GM18867 (cell line): ENCODE data around the gene CEP350.
"Not testable (repeated sequence)": the region's sequence is repeated elsewhere in the genome, so short reads cannot be mapped to it uniquely, and the experiment has no call there.

Source experiments
- ATAC-seq: cut with Tn5 transposase; IDR thresholded peaks from one replicate; pipeline ENCODE4 v1.9.1; 2021; ENCODE audit warnings: mild to moderate bottlenecking, moderate library complexity; ENCODE audit not compliant: unreplicated experiment

The CEP350 gene

GRCh38 chr1:180112984-180113647 lies 158.5 kb downstream of the CEP350 start:
- no peak for ATAC-seq

DNA sequence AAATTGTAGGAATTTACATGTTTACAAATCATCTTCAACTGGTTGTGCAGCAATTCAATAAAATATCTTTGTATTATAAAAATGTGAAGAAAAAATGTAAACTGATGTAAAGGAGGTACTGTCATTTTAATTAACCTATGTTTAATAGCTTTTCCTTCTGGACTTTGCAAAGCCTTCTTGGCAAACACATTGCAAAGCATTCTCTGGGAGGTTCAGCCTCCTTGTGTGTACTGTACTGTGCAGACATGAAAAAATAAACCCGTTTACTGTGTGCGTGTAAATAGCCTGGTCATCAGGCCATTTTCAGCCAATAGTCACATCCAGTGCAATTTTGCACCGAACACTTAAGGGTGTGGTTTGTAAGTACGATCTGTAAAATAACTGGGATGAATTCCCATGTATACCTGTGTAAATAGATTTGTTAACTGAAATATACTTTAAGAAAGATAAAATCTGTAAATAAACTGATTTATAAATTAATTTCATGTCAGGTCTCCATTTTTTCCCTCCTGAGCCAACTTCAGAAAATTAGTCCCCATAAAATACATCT lies 159.9 kb downstream of the CEP350 start:
- ATAC-seq: no peak

DNA sequence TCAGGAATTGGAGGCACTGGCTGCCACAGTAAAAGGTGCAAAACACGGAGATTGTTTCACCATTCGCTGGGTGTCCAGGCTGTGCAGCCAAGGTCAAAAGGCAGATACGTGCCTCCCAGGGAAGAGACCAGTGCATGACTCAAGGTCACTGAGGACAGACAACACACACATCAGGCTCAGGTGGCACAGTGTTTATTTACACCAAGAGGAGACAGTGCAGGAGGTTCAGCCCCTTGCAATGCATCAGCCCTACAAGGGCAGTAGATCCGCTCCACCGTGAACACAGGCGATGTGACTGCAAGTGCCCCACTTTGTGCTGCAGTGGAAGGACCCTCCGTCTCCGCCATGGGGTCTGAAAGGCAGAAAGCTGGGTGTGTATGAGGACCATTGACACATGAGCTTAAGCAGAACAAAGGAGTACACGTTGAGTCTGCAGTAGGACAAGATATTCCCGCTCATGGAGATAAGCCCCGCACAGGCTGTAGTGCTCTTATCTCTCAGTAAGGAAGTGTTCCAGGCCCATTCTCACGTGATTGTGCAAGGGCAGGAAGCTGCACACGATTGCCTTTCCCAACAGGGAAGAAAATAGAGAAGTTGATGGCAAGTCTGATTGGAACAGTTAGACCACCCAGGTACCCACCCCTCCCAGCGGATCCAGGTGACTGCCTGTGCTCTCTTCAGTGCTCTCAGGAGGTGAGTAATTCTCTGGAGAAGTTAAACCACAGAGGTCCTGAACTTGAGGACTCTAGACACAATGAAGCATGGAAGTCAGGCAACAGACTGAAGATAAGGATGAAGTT lies 162.6 kb downstream of the CEP350 start:
- no peak for ATAC-seq

GRCh38 chr1:180117764-180118116 lies 163.1 kb downstream of the CEP350 start:
- no peak for ATAC-seq

DNA sequence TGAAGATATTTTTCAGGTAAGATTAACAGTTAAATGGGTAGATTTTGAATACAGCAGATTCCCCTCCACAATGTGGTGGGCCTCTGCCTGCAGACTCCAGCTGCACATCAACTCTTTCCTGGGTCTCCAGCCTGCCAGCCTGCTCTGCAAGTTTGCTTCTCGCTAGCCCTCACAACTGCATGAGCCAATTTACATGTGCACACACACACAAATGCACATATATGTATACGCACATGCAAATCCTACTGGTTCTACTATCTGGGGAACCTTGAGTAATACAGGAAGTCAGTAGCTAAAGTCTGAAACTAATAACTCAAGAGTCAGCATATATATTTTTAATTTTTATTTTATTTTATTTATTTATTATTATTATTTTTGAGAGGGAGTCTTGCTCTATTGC lies 165.2 kb downstream of the CEP350 start:
- no peak for ATAC-seq

- ATAC-seq: no peak
Observed at GRCh38 chr1:180123463-180123936, 168.9 kb downstream of the CEP350 start.

DNA sequence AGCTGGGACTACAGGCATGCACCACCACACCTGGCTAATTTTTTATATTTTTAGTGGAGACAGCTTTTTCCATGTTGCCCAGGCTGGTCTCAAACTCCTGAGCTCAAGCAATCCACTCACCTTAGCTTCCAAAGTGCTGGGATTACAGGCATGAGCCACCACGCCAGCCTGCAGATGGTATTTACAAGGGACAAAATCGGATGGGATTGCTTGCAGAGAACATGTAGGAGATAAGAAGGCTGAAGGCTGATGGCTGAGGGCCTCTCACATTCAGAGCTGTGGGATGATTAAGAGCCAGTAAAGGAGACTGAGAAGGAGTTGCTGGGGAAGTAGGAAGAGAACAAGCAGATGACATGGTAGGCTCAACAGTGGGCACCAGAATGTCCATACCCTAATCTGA lies 176.0 kb downstream of the CEP350 start:
- no peak for ATAC-seq

DNA sequence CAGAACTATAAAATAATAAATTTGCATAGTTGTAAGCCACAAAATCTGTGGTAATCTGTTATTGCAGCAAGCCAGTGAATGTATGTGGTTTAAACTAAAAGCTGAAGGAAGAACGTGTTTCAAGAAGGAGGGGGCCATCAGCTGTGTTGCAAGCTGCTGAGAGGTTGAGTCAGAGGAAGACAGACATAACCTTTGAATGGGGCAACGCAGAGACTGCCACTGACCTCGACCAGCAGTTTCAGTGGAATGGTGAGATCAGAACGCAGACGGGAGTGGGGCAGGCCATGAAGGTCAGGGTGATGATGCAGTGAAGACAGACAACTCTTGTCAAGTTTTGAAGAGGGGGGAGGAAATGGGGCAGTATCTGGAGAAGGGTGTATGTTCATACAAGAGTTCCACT lies 176.9 kb downstream of the CEP350 start:
- ATAC-seq: no peak

DNA sequence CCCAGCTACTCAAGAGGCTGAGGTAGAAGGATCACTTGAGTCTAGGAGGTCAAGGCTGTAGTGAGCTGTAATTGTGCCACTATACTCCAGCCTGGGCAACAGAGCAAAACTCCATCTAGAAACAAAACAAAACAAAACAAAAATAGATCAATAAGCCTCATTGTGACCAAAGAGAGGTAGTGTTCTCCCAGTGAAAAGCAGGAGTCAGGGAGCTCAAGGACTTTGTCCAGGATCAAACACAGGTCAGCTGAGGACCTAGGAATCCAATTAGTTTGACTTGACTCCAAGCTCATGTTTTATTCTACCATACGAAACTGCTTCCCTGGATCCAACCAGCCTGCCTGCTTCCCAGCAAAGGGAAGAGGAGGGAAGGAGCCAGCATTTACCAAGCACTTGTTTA lies 178.6 kb downstream of the CEP350 start:
- no peak for ATAC-seq

DNA sequence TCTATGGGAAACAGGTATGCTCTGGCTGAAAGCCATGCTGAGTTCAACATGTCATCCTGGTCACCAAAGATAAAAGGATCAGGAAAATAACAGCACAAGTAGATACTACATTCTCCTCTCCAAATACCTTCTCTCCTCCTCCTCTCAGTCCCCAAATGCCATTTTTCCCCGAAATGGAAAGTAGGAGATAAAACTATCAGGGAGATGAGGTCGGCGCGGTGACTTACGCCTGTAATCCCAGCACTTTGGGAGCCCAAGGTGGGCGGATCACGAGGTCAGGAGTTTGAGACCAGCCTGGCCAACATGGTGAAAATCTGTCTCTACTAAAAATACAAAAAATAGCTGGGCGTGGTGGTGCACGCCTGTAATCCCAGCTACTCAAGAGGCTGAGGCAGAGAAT lies 179.1 kb downstream of the CEP350 start:
- ATAC-seq: not testable (repeated sequence)

GRCh38 chr1:180135535-180135934 lies 180.9 kb downstream of the CEP350 start:
- ATAC-seq: no peak

DNA sequence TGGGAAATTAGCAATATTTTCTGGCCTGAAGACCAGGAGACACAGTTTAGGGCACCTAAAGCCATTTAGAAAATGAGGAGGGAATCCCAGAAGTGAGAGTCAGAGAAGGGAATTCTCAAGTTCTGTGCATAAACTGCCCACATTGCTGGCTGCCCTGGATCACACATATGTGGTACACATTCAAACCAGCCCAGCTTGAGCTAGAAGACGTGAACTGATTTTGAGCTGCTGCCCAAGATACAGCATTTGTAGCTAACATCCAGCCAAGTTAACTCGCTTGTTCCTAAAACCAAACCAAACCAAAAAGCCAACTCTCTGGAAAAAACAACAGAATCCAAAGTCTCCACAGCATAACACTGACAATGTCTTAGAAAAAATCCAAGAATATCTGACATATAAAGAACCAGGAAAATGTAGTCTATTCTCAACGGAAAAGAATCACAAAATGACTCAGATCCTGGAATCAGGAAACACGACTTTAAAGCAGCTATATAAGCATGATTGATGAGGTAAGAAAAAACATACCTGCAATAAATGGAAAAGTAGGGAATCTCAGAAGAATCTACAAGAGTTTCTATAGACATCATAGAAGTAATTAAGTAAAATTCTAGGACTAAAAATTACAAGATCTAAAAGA lies 181.8 kb downstream of the CEP350 start:
- ATAC-seq: no peak

- ATAC-seq: no peak
Observed at GRCh38 chr1:180136968-180137356, 182.4 kb downstream of the CEP350 start.

DNA sequence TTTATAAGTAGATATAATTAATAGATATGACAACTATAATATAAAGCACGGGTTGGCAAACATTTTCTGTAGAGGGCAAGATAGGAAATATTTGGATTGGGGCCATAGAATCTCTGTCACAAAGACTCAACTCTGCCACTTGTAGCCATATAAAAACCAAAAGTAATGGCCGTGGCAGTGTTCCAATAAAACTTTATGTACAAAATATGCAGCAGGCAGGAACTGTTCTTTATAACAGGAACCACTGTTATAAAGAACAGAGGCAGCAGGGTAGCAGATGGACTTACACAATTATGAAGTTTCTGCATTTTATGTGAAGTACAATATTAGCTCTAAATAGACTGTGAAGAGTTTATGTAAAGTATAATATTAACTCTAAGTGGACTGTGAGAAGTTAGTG lies 183.2 kb downstream of the CEP350 start:
- ATAC-seq: no peak

- ATAC-seq: no peak
Observed at GRCh38 chr1:180141381-180141934, 186.8 kb downstream of the CEP350 start.

DNA sequence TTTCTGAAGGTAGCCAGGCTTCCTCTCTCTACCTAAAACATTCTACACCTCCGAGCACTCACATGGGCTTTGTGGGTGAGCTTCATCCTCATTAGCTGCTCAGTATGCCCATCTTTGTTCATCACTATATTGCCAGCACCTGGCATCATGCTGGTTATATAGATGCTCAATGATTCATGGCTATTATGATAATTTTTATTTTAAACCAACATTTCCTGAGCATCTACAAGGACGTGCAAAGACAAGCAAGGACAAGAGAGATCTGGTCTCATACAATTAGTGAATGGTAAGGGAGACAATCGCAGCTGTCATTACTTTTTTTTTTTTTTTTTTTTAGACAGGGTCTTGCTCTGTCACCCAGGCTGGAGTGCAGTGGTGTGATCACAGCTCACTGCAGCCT lies 188.7 kb downstream of the CEP350 start:
- no peak for ATAC-seq

DNA sequence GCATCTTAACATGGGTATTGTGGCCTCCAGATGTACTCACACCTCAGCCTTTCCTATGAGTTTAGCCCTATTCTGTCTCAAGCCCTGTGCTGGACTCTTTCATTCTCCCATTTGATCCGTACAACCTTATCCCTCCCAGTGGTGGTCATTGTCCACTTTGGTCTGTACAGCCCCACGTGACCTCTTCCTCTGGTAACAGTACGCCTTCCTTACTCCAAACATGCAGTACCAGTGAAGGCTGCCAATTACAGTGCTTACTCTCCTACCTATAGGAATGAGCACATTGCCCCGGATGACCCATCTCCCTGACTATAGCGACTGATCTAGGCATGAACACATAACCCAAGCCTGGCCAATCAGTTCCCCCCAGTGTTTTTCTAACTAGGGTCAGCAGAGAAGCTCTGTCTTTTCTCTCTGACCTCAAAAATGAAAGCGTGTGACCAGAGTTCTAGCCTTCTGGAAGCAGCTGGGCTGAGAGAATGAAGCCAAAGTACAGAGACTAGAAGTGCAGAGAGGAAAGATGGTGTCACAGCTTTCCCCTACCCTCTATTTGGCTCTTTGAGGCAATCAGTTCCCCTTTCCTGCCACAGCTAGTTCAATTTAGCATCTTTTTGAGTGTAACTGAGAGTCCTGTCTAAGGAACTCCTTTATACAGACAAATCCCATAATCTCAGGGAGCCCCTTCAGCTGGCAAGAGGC lies 190.2 kb downstream of the CEP350 start:
- ATAC-seq: no peak

DNA sequence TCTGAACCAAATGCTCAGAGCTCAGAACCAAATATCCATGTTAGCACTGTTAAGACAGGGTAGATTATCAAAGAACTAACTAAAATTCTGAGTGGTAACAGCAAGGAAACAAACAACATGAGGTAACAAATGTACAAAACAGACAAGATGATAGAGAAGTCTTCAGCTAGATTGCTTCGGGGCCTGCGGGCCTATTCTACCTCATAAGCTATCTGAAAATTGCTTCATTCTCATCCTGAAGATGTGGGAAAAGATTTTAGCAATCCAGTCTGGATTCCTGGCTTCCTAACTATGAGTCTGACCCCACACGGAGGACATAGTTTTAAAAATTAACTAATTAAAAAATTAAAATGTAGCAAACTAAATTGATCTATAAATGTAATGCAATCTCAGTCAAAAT lies 190.8 kb downstream of the CEP350 start:
- ATAC-seq: no peak

- no peak for ATAC-seq
Observed at GRCh38 chr1:180150982-180151381, 196.4 kb downstream of the CEP350 start.

- no peak for ATAC-seq
Observed at GRCh38 chr1:180151508-180151907, 196.9 kb downstream of the CEP350 start.

DNA sequence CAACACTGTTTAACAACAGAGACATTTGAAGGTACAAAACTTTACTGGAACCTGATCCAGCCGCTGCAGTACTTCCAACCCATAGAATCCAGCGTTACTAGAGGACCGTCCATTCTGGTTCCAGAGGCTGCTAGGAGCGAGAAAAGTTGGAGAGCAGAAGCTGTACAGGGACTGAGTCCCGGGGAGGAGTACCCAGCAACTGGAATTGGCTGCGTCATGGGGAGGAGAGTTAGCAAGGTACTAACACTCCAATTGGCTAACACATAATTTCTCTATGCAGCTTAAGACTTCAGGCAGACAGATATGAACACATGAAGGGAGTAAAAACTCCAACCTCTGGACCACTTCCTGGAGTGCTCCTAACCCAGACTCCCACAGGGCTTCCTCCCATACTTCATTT lies 198.0 kb downstream of the CEP350 start:
- ATAC-seq: no peak
